GM19397 (cell line): Measurements from ENCODE around the gene TMEM170A.

Source experiments
- ATAC-seq: cut with Tn5 transposase; IDR thresholded peaks from one replicate; pipeline ENCODE4 v1.9.1; 2021; ENCODE audit warnings: mild to moderate bottlenecking, moderate library complexity; ENCODE audit not compliant: unreplicated experiment

Gene TMEM170A

DNA sequence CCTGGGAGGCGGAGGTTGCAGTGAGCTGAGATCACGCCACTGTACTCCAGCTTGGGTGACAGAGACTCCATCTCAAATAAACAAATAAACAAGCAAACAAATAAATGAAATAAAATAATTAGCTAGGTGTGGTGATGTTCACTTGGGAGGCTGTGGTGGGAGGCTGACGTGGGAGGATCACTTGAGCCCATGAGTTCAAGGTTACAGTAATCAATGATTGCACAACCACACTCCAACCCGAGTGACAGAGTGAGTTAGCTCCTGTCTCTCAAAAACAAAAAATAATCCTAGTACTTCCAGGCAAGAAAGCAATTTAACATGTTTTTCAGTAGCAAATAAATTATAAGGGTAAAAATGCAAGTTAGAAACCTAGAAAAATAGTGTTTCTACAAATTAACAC is 57.5 kb downstream of the TMEM170A start:
- no peak for ATAC-seq

DNA sequence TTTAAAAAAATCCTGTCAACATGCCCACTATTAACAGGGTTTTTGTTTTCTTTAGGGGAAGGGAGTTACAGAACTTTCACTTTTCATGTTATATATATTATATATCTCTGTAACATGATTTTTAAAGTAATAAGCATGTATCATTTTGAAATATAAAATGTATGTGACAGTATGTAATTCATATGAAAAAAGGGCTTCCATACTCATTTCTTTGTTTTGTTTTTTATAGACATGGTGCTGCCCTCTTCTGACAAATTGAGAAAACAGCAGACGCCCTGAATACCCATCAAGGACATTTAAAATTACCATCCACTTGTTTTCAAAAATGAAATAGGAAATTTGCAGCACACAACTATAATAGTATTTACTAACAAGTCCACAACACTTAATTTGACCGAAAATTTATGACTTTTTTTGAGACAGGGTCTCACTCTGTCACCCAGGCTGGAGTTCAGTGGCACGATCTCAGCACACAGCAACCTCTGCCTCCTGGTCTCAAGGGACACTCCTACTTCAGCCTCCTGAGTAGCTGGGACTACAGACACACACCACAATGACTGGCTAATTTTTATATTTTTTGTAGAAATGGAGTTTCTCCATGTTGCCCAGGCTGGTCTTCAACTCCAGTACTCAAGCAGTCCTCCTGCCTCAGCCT is 61.5 kb downstream of the TMEM170A start:
- ATAC-seq, result no peak

DNA sequence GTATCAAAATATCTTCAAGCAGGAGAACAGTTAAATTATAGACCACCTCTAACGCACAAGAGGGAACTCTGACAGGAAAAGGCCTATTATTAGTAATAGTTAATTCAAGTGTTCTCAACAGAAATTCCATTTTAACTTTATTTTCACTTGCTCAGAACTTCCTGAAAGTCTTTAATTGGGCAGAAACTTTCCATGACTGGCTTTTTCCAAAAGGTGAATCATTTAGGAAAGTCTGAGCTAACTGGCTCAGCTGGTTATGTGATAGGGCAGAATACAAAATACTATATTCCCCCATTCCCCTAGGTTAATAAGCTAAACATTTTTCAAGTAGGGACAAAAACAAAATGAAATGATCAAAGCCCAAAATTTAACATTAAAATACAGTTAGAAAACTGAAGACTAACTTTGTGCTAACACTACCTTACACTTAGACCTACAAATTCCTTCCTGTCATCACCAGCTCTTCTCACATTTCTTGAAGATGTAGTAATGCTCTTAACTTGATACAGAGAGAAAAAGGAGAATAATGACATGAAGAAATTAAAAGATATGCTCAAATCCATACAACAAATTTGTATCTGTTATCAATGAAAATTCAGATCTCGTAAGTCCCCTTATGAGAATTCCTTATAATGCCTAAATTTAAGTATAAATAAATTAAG is 62.2 kb downstream of the TMEM170A start:
- no peak for ATAC-seq

DNA sequence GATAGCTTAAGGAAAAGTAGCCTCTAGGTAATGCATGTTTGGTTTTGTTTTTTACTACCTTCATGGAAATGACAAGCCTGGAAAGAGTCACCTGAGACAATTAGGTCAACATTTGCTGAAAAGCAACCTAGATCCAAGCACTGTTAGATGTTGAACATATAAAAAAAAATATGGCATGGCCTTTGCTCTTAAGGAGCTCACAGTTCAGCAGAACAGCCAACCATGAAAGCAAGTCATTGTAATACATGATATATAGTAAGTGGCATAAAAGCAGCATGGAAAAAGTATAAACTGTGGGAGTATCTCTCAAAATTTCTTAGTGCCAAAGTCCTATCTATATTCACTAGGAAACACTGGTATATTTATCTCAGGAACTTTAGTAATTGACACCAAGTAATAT is 62.8 kb downstream of the TMEM170A start:
- ATAC-seq, result no peak

DNA sequence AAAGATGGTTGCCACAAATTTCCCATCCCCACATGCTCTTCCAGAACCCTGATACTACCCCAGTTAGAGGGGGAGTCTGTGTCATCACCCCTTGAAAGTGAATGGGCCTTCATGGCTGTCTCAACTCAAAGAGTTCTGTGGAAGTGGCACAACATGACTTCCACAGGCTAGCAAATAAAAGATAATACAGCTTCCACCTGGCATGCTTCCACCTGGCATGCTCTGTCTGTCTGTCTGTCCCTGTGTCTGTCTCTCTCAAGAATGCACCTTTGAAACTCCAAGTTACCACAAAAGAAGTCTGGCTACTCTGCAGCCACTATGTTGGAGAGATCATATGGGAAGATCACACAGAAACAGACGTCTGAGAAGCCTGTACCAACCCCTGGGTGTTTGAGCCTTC is 66.2 kb downstream of the TMEM170A start:
- ATAC-seq, result no peak

DNA sequence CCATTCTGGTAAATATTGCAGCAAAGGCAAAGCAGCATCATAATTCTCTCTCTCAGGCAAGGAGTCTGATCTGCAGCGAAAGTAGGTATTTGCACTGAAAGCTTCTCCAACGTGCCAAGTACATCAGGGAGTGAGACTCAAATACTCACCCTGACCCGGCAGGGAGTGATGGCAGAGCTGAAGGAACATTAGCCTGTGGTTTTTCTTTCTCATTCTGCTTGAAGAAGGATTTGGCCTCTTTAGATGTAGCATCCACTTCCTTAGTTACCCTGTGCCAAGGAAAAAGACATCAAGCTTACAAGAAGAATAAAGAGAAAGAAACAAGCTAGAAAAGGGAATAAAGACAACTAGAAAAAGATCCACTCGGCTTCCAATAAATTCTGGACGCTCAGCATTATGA is 69.5 kb downstream of the TMEM170A start:
- ATAC-seq, result no peak
